GM21423 (cell line): Measurements from ENCODE around the gene ALDOA.
"Not testable (repeated sequence)": the region's sequence is repeated elsewhere in the genome, so short reads cannot be mapped to it uniquely, and the experiment has no call there.

ENCODE experiments used
- ATAC-seq: cut with Tn5 transposase; IDR thresholded peaks from one replicate; pipeline ENCODE4 v1.9.1; 2021; ENCODE audit warnings: mild to moderate bottlenecking, moderate library complexity; ENCODE audit not compliant: unreplicated experiment

The ALDOA gene

DNA sequence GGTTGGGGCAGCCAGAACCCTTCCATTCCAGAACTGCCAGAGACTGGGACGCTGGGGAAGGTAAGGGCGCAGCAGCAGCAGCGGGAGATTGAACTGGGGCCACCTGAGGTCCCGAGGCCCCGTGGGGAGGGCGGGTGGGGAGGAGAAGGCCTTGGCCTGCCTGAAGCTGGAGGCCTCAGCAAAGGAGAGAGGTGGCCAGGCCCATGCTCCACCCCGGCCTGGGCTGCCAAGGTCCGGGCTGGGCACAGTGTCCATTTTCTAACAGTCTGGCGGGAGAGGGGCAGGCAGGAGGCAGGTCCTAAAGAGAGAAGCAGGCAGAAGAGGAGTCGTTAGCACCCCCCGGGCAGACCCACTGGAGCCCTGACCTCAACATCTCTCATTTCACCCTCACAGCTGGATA, 48.9 kb downstream of the ALDOA start:
- no peak for ATAC-seq

DNA sequence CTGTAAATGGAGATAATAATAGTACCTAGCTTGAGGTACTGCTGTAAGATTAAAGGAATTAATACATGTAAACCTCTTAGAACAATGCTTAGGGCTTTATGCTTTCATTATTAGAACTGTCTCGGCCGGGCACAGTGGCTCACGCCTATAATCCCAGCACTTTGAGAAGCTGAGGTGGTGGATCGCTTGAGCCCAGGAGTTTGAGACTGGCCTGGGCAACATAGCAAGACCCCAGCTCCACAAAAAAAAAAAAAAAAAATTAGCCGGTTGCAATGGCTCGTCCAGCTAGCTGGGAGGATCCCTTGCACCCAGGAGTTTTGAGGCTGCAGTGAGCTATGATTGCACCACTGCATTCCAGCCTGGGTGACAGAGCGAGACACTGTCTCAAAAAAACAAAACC, 49.3 kb downstream of the ALDOA start:
- ATAC-seq: not testable (repeated sequence)

- ATAC-seq: no peak
Observed at GRCh38 chr16:30115238-30115637, 49.7 kb downstream of the ALDOA start.

GRCh38 chr16:30116291-30117207, 51.0 kb downstream of the ALDOA start:
- no peak for ATAC-seq

- ATAC-seq: no peak
Observed at GRCh38 chr16:30117768-30118167, 52.2 kb downstream of the ALDOA start.

- no peak for ATAC-seq
Observed at GRCh38 chr16:30119428-30119827, 53.9 kb downstream of the ALDOA start.
